ENCODE data around the gene TEX29. TPM values are rescaled to one million over a fixed set of nuclear protein-coding genes. Genes with fewer than 3 reads are reported as not detected.

The TEX29 gene
- total RNA-seq, 1 donor from 2014 or later: 0.54 TPM

DNA sequence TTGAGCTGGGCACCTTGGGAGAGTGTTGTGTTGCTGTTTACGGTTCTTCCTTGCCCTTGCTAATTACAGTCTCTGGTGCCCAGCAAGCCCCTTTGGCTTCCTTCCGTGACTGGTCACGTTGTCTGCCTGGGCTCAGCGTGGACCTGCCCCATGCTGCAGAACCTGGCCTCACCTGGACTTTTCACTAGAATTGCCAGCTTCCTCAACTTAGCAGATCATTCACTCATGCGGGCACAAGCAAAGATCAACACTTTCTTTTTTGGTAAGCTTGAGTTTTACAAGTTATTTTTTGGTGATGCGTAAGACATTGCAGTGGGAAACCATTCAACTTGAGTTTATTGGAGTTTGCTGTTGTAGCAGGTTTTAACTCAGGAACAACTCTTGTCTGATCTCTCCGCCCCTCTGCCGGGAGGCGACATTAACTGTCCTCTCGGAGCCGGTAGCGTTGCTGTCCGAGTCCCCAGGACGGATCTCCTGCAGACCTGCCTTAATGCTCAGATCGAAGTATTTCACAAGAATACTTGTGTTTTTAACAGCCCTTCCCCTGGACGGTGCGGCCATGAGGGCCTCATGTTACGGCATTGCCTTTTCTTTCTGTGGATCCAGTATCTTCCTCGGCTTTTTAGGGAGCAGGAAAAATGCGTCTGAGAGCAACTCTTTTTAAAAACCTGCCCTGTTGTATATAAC is 15.7 kb upstream of the TEX29 start:
- Mint-ChIP-seq H3K9me3 (ENCODE audit: unreplicated experiment) (no peaks in the 10 kb centered on the region), H3K4me1 (ENCODE audit: unreplicated experiment) (no peaks in the 10 kb centered on the region), H3K27ac (ENCODE audit: unreplicated experiment) (no peak overlapping the region), H3K4me3 (ENCODE audit: unreplicated experiment) (peak overlapping the region; percentile 62), H3K27me3 (ENCODE audit: unreplicated experiment) (peaks cover 12% of the 10 kb centered on the region), H3K36me3 (ENCODE audit: low read depth, unreplicated experiment) (peaks cover 71% of the 10 kb centered on the region)
- DNase-seq (ENCODE audit: low spot score): no peak
- TF ChIP-seq, protein P1, sequence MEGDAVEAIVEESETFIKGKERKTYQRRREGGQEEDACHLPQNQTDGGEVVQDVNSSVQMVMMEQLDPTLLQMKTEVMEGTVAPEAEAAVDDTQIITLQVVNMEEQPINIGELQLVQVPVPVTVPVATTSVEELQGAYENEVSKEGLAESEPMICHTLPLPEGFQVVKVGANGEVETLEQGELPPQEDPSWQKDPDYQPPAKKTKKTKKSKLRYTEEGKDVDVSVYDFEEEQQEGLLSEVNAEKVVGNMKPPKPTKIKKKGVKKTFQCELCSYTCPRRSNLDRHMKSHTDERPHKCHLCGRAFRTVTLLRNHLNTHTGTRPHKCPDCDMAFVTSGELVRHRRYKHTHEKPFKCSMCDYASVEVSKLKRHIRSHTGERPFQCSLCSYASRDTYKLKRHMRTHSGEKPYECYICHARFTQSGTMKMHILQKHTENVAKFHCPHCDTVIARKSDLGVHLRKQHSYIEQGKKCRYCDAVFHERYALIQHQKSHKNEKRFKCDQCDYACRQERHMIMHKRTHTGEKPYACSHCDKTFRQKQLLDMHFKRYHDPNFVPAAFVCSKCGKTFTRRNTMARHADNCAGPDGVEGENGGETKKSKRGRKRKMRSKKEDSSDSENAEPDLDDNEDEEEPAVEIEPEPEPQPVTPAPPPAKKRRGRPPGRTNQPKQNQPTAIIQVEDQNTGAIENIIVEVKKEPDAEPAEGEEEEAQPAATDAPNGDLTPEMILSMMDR (IDR thresholded peaks at IDR 0.05; ENCODE audit: unreplicated experiment): no peak

GRCh38 chr13:111312944-111313590 is 7.4 kb upstream of the TEX29 start:
- Mint-ChIP-seq H3K4me3 (ENCODE audit: unreplicated experiment) (no peak overlapping the region), H3K27ac (ENCODE audit: unreplicated experiment) (no peak overlapping the region), H3K9me3 (ENCODE audit: unreplicated experiment) (no peaks in the 10 kb centered on the region), H3K4me1 (ENCODE audit: unreplicated experiment) (peaks cover 7% of the 10 kb centered on the region), H3K36me3 (ENCODE audit: low read depth, unreplicated experiment) (peaks cover 62% of the 10 kb centered on the region), H3K27me3 (ENCODE audit: unreplicated experiment) (peaks cover 12% of the 10 kb centered on the region)
- DNase-seq (ENCODE audit: low spot score): no peak
- TF ChIP-seq, protein P1 (IDR thresholded peaks at IDR 0.05; ENCODE audit: unreplicated experiment): no peak

DNA sequence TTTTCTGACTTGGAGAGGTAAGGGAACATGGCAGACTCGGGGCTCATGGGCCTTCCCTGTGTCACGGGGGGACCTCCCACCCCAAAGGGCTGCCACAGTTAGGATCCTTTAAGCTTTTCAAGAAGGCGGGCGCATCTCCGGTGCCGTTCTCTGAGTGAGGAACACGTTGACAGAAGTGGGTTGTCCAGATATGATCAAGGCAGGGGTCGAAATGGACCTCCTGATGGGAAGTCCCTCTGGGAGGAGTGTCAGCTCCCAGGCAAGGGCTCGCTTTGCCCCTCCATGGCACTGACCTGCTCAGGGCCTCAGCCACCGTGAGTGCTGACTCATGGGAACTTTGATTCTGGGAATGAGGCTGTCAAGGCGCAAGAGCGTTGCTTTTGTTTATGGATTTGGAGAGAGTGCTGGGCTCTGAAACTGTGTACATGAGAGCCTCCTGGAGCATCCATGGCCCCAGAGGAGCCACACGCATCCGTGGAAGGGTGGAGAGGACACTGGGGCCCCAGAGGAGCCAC is 6.5 kb upstream of the TEX29 start:
- peaks cover 19% of the 10 kb centered on the region for H3K27me3 Mint-ChIP-seq (ENCODE audit: unreplicated experiment)
- peak overlapping the region; percentile 47 for H3K4me3 Mint-ChIP-seq (ENCODE audit: unreplicated experiment)
- no peak for DNase-seq (ENCODE audit: low spot score)
- peak overlapping the region; percentile 78 for H3K27ac Mint-ChIP-seq (ENCODE audit: unreplicated experiment)
- TF ChIP-seq, protein P1 (IDR thresholded peaks at IDR 0.05; ENCODE audit: unreplicated experiment): no peak
- no peaks in the 10 kb centered on the region for H3K9me3 Mint-ChIP-seq (ENCODE audit: unreplicated experiment)
- peaks cover 9% of the 10 kb centered on the region for H3K4me1 Mint-ChIP-seq (ENCODE audit: unreplicated experiment)
- H3K36me3 Mint-ChIP-seq (ENCODE audit: low read depth, unreplicated experiment): peaks cover 53% of the 10 kb centered on the region

DNA sequence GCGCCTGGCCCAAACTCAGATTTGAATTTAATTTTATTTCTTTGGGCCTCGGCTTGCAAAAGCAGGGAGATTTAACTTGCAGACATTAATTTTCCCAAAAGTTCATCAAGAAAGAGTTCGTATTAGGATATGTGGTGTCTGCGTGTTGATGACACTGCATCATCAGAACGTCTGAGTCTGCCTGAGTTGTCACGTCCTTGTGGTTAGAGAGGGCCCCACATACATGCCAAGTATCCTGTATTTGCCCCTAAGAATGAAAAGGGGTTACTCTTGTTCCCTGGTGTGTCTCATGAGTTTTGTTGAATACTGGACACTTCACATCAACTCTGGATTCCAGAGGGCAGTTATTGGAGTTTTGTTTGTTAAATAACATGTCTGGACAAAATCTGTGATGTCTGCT is 5.6 kb upstream of the TEX29 start:
- no peak overlapping the region for H3K4me3 Mint-ChIP-seq (ENCODE audit: unreplicated experiment)
- H3K36me3 Mint-ChIP-seq (ENCODE audit: low read depth, unreplicated experiment): peaks cover 51% of the 10 kb centered on the region
- TF ChIP-seq, protein P1 (IDR thresholded peaks at IDR 0.05; ENCODE audit: unreplicated experiment): no peak
- H3K27me3 Mint-ChIP-seq (ENCODE audit: unreplicated experiment): peaks cover 21% of the 10 kb centered on the region
- H3K27ac Mint-ChIP-seq (ENCODE audit: unreplicated experiment): no peak overlapping the region
- peaks cover 9% of the 10 kb centered on the region for H3K4me1 Mint-ChIP-seq (ENCODE audit: unreplicated experiment)
- no peak for DNase-seq (ENCODE audit: low spot score)
- no peaks in the 10 kb centered on the region for H3K9me3 Mint-ChIP-seq (ENCODE audit: unreplicated experiment)
